Measurements from ENCODE around the gene BTN2A1. TPM values are rescaled to one million over a fixed set of nuclear protein-coding genes. Genes with fewer than 3 reads are reported as not detected.

Gene BTN2A1
- polyA plus RNA-seq (2011; rRNA removed) (30.4 and 34.7 TPM in 2 replicates), polyA minus RNA-seq (2011; rRNA and poly(A)+ RNA removed) (12.9 and 20.4 TPM in 2 replicates)

GRCh38 chr6:26457806-26458688 lies at the start of gene BTN2A1:
Gene BTN2A1 (plus strand): TSS chr6:26457955. CDS start chr6:26458637, 682 bp downstream.
- CTCF ChIA-PET = interaction anchor here (0.6 kb wide), 1 partner anchor 42 kb away, joined by 4 read pairs; no protein-coding TSS in a partner anchor
- H3K4me3 ChIP-seq (ENCODE audit: low read depth, low read length) = peak within 1 kb of the TSS; percentile 94
- no peaks in the 10 kb centered on the region for H3K27me3 ChIP-seq (ENCODE audit: control insufficient read depth, insufficient read depth, low read length)
- POLR2A ChIA-PET = no interaction called here
- peaks cover 6% of the 10 kb centered on the region for H3K36me3 ChIP-seq (ENCODE audit: control insufficient read depth, insufficient read depth, low read length)
- peak; percentile 88 for DNase-seq (ENCODE audit: low read depth)
- no peak for TF ChIP-seq CTCF (IDR thresholded peaks at IDR 0.05; ENCODE audit: insufficient read depth, low read depth, low read length)

- POLR2A ChIA-PET = no interaction called here
- Histone ChIP-seq H3K27me3 (ENCODE audit: control insufficient read depth, insufficient read depth, low read length) (no peaks in the 10 kb centered on the region), H3K36me3 (ENCODE audit: control insufficient read depth, insufficient read depth, low read length) (peaks cover 3% of the 10 kb centered on the region), H3K4me3 (ENCODE audit: low read depth, low read length) (no peak overlapping the region)
- DNase-seq (ENCODE audit: low read depth) = no peak
- CTCF ChIA-PET = interaction anchor here (0.5 kb wide), 1 partner anchor 60 kb away, joined by 3 read pairs; no protein-coding TSS in a partner anchor
- no peak for TF ChIP-seq CTCF (IDR thresholded peaks at IDR 0.05; ENCODE audit: insufficient read depth, low read depth, low read length)
Measured at GRCh38 chr6:26408828-26409730, 48.7 kb upstream of the BTN2A1 start.

- ChIA-PET CTCF (interaction anchor here (1.6 kb wide), 1 partner anchor 70 kb away, joined by 6 read pairs; no protein-coding TSS in a partner anchor), POLR2A (no interaction called here)
- Histone ChIP-seq H3K27me3 (ENCODE audit: control insufficient read depth, insufficient read depth, low read length) (no peaks in the 10 kb centered on the region), H3K4me3 (ENCODE audit: low read depth, low read length) (no peak overlapping the region), H3K36me3 (ENCODE audit: control insufficient read depth, insufficient read depth, low read length) (peaks cover 3% of the 10 kb centered on the region)
- TF ChIP-seq CTCF (IDR thresholded peaks at IDR 0.05; ENCODE audit: insufficient read depth, low read depth, low read length) = no peak
- no peak for DNase-seq (ENCODE audit: low read depth)
Measured at GRCh38 chr6:26411751-26412150, 46.0 kb upstream of the BTN2A1 start.

- peaks cover 3% of the 10 kb centered on the region for H3K36me3 ChIP-seq (ENCODE audit: control insufficient read depth, insufficient read depth, low read length)
- ChIA-PET POLR2A (no interaction called here), CTCF (interaction anchor here (1.6 kb wide), 1 partner anchor 71 kb away, joined by 6 read pairs; no protein-coding TSS in a partner anchor)
- no peak overlapping the region for H3K4me3 ChIP-seq (ENCODE audit: low read depth, low read length)
- DNase-seq (ENCODE audit: low read depth) = no peak
- no peak for TF ChIP-seq CTCF (IDR thresholded peaks at IDR 0.05; ENCODE audit: insufficient read depth, low read depth, low read length)
- H3K27me3 ChIP-seq (ENCODE audit: control insufficient read depth, insufficient read depth, low read length) = no peaks in the 10 kb centered on the region
Measured at GRCh38 chr6:26412228-26412627, 45.5 kb upstream of the BTN2A1 start.

- peaks cover 3% of the 10 kb centered on the region for H3K36me3 ChIP-seq (ENCODE audit: control insufficient read depth, insufficient read depth, low read length)
- no peak overlapping the region for H3K4me3 ChIP-seq (ENCODE audit: low read depth, low read length)
- ChIA-PET POLR2A (no interaction called here), CTCF (no interaction called here)
- H3K27me3 ChIP-seq (ENCODE audit: control insufficient read depth, insufficient read depth, low read length) = no peaks in the 10 kb centered on the region
- no peak for DNase-seq (ENCODE audit: low read depth)
- TF ChIP-seq CTCF (IDR thresholded peaks at IDR 0.05; ENCODE audit: insufficient read depth, low read depth, low read length) = no peak
Measured at GRCh38 chr6:26412954-26413353, 44.8 kb upstream of the BTN2A1 start.

Data from BJ (cell line).